Measurements from ENCODE around the gene SLC17A7. TPM values are rescaled to one million over a fixed set of nuclear protein-coding genes. Genes with fewer than 3 reads are reported as not detected.
A peak's percentile ranks its signal among the peaks of the same experiment; 100 is the strongest.

Gene SLC17A7
- total and polyA plus RNA-seq, 2 of the 8 experiments (the other 6 are each of a cell fraction or from before 2014, with no cell fraction given) = 2.7 to 3.0 TPM

- no peak overlapping the region for H3K18ac ChIP-seq (ENCODE audit: extremely low read depth, low read length)
- WGBS, 2 experiments (ENCODE audit: extremely low coverage in 1 of 2, insufficient coverage in 1 of 2, insufficient read length in 1 of 2, insufficient replicate concordance in 2 of 2, low coverage in 1 of 2, low lambda C conversion rate in 2 of 2, missing lambda C conversion rate in 1 of 2) = 100% methylated on average over 3 of the region's 3 CpGs; no CpG with 5 or more reads in 1 of the 2 experiments
- H3K56ac ChIP-seq (replicated peaks; ENCODE audit: insufficient read length, low read depth, low read length) = no peak overlapping the region
- H3K9me3 ChIP-seq (ENCODE audit: insufficient read depth in 2 of 2, low read depth in 1 of 2, low read length in 1 of 2) = no peaks in the 10 kb centered on the region
- no peak overlapping the region for H2BK20ac ChIP-seq (ENCODE audit: low read length)
- H3K79me2 ChIP-seq (ENCODE audit: control insufficient read depth in 1 of 2, insufficient read depth in 2 of 2, low read length in 2 of 2) = no peaks in the 10 kb centered on the region
- no peak overlapping the region for H2BK12ac ChIP-seq (ENCODE audit: low read depth, low read length)
- H2AK5ac ChIP-seq (ENCODE audit: low read depth, low read length) = no peak overlapping the region
- no peak overlapping the region for H3K4ac ChIP-seq (replicated peaks; ENCODE audit: insufficient read length, low read depth, low read length)
- FAIRE-seq (no peak), DNase-seq (ENCODE audit: low read depth in 1 of 2, low spot score in 2 of 2) (no peak)
- H4K20me1 ChIP-seq (replicated peaks in 1 of 2; ENCODE audit: control insufficient read depth in 1 of 2, insufficient read depth in 2 of 2, low read length in 2 of 2) = no peaks in the 10 kb centered on the region
- H3K27me3 ChIP-seq (replicated peaks in 1 of 4; ENCODE audit: control insufficient read depth in 3 of 4, extremely low read depth in 1 of 4, insufficient read depth in 3 of 4, low read length in 3 of 4) = no peaks in the 10 kb centered on the region
- no peak for TF ChIP-seq SRF (IDR thresholded peaks at IDR 0.05; ENCODE audit: low read depth, low read length)
- POLR2A ChIA-PET (ENCODE audit: partially characterized antibody) = interaction anchor here (0.6 to 1.5 kb wide), 5 partner anchors 12 to 275 kb away, joined by 3 to 5 read pairs (median 3); partner anchors contain the start of genes RPS11 and TEAD2
- no peak overlapping the region for H4K8ac ChIP-seq (ENCODE audit: extremely low read depth, insufficient read depth, low read length)
- H4K5ac ChIP-seq (ENCODE audit: insufficient read length, low read depth, low read length) = no peak overlapping the region
- H3K27ac ChIP-seq (ENCODE audit: low read depth, low read length) = no peak overlapping the region
- H3K9ac ChIP-seq (replicated peaks in 1 of 4; ENCODE audit: extremely low read depth in 1 of 4, low read depth in 3 of 4, low read length in 3 of 4) = no peak overlapping the region
- CTCF ChIA-PET (ENCODE audit: partially characterized antibody) = interaction anchor here (1.0 to 14.7 kb wide), 7 partner anchors 8 to 156 kb away, joined by 3 to 291 read pairs (median 6); partner anchors contain the start of gene GFY
- no peak overlapping the region for H3K4me2 ChIP-seq (ENCODE audit: insufficient read depth in 1 of 2, low read depth in 2 of 2, low read length in 2 of 2)
- H3K23me2 ChIP-seq (ENCODE audit: low read depth, low read length) = no peaks in the 10 kb centered on the region
- peak overlapping the region; percentile 72 for H2BK15ac ChIP-seq (ENCODE audit: low read length)
- no peak overlapping the region for H3K14ac ChIP-seq (ENCODE audit: insufficient read length)
- H2AFZ ChIP-seq (ENCODE audit: low read length) = no peak overlapping the region
- H3K36me3 ChIP-seq (ENCODE audit: control insufficient read depth in 2 of 4, insufficient read depth in 4 of 4, low read length in 3 of 4) = no peaks in the 10 kb centered on the region
- H3K23ac ChIP-seq (ENCODE audit: insufficient read length) = no peak overlapping the region
- no peaks in the 10 kb centered on the region for H3K79me1 ChIP-seq (ENCODE audit: low read depth, low read length)
- H2BK120ac ChIP-seq (replicated peaks; ENCODE audit: low read depth, low read length) = no peak overlapping the region
- no peak overlapping the region for H4K91ac ChIP-seq (replicated peaks; ENCODE audit: insufficient read length, low read length)
- H3K4me1 ChIP-seq (replicated peaks in 1 of 4; ENCODE audit: control insufficient read depth in 3 of 4, insufficient read depth in 4 of 4, low read length in 3 of 4) = peaks cover 0 to 17% (median 10%) of the 10 kb centered on the region in 4 experiments; a peak in 5 of 7 replicates
- H2BK5ac ChIP-seq (ENCODE audit: low read depth, low read length) = no peak overlapping the region
- H3K4me3 ChIP-seq (ENCODE audit: extremely low read depth in 1 of 4, insufficient read depth in 2 of 4, low read depth in 3 of 4, low read length in 4 of 4) = no peak overlapping the region
These were observed 27.1 kb downstream of the SLC17A7 start for GRCh38 chr19:49414256-49414655.
